CD4-positive, alpha-beta T cell treated with Interleukin-15 for 1 hour (primary cell): ENCODE data around the gene IZUMO1.
A peak's percentile ranks its signal among the peaks of the same experiment; 100 is the strongest.
"Not testable (repeated sequence)": the region's sequence is repeated elsewhere in the genome, so short reads cannot be mapped to it uniquely, and the experiment has no call there.

ENCODE experiments used
- DNase-seq: peaks from one replicate; pipeline ENCODE4 v3.0.0-alpha.2; 2020

Gene IZUMO1

GRCh38 chr19:48746738-48747575, at the start of gene IZUMO1:
TSS of gene IZUMO1 (minus strand) at chr19:48746909. CDS start at chr19:48745859, 1,050 bp downstream.
- DNase-seq, result peak; percentile 59

GRCh38 chr19:48795685-48796070, 49.0 kb upstream of the IZUMO1 start:
- DNase-seq, result no peak

- peak; percentile 89 for DNase-seq
These were observed 48.5 kb upstream of the IZUMO1 start for GRCh38 chr19:48795055-48795684.

DNA sequence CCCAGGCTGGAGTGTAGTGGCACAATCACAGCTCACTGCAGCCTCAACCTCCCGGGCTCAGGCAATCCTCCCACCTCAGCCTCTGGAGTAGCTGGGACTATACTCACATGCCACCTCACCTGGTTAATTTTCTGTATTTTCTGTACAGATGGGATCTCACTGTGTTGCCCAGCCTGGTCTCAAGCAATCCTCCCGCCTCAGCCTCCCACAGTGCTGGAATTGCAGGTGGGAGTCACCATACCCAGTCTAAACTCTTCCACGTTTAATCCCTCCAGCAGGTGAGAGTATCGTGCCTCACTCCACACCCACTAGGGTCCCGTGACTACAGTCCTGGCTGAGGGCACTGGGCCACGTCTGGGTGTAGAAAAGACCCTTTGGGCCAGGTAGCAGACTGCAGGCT, 47.6 kb upstream of the IZUMO1 start:
- DNase-seq, result no peak

GRCh38 chr19:48793271-48793670, 46.6 kb upstream of the IZUMO1 start:
- no peak for DNase-seq

GRCh38 chr19:48787331-48787730, 40.6 kb upstream of the IZUMO1 start:
- DNase-seq, result not testable (repeated sequence)

DNA sequence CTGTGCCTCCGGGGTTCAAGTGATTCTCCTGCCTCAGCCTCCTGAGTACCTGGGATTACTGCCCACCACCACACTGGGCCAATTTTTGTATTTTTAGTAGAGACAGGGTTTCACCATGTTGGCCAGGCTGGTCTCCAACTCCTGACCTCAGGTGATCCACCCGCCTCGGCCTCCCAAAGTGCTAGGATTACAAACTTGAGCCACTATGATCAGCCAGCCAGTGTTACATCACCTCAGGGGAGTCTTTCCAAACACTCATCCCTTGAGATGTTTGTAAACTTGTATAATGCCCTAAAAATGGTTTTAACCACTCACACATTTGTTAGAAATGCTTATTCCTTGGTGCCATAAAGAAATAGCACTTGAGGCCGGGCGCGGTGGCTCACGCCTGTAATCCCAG, 39.7 kb upstream of the IZUMO1 start:
- not testable (repeated sequence) for DNase-seq

- DNase-seq, result no peak
These were observed 37.8 kb upstream of the IZUMO1 start for GRCh38 chr19:48784527-48784926.

GRCh38 chr19:48780631-48781391, 34.1 kb upstream of the IZUMO1 start:
- DNase-seq, result peak; percentile 55

DNA sequence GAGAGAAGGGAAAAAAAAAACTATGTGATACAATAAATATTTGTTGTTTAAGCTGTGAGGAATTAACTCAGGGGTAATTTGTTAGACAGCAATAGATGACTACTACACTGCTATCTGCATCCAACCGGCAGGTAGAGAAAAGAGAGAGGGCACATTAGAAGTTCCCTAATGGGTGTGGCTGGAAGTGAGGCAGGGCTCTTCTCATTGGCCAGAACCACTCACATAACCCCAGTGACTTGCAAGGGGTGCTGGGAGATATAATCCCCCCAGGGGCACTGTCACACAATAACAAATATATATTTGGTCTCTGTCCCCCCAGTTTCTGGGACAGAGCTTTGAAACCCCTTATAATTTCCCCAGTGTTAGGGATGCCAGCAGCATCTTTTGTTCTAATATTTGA, 32.9 kb upstream of the IZUMO1 start:
- DNase-seq, result no peak

DNA sequence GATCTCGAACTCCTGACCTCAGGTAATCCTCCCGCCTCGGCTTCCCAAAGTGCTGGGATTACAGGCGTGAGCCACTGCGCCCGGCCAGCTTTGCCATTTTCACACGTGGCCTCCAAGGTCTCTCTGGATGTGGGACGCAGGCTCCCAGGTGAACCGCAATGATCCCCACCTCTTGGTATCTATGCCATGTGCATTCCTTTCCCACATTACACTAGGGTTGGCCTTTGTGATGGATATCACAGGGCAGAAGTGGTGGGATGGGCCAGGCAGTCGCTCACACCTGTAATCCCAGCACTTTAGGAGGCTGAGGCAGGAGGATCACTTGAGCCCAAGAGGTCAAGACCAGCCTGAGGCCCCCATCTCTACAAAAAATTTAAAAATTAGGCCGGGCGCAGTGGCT, 31.0 kb upstream of the IZUMO1 start:
- no peak for DNase-seq

- no peak for DNase-seq
These were observed 30.4 kb upstream of the IZUMO1 start for GRCh38 chr19:48777139-48777538.

DNA sequence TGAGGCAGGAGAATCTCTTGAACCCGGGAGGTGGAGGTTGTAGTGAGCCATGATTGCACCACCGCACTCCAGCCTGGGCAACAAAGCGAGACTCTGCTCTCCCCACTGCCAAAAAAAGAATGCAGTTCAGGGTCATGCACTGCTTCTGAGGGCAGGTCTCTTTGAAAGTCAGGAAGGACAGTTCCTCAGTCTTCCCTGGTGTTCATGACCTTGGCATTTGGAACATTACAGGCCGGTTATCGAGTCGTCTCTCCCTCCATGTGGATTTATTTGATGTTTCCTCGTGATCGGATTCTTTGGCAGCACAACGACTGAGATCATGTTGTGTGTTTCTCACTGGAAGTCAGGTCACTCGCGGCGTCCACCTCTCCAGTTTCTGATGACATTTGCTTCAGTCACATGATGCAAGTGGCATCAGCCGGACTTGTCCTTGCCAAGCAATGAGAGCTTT, 25.8 kb upstream of the IZUMO1 start:
- DNase-seq, result no peak

DNA sequence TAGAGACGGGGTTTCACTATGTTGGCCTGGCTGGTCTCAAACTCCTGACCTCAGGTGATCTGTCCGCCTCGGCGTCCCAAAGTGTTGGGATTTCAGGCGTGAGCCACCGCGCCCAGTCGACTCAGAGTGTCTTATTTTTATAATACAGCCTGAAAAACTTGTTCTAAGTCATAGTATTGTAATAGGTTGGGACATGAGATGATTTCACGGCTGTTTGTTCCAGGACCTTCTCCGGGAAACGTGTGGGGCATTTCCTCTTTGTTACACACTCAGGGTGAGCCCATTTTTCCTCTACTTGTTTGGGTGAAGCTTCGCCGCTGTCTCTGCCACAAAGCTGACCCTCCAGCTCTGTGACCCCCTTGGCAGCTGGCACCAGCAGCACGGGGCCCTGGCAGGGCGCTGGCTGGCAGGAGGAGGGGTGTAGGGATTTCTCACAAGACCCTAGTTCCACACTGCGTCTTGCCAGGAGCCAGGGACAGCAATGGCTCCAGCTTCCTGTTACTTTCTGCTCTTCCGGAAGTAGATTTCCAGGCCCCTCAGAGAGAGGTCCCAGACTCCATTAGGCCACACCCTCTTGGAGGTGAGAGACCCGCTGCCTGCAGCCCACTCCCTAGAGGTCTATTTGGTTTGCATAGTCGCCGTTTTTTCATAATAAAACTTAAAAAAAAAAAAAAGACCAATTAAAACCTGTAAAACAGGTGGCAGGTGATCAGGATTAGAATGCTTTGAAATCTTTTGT, 24.2 kb upstream of the IZUMO1 start:
- no peak for DNase-seq

GRCh38 chr19:48770266-48770665, 23.6 kb upstream of the IZUMO1 start:
- DNase-seq, result no peak

- DNase-seq, result no peak
These were observed 22.4 kb upstream of the IZUMO1 start for GRCh38 chr19:48768994-48769713.

- DNase-seq, result not testable (repeated sequence)
These were observed 21.6 kb upstream of the IZUMO1 start for GRCh38 chr19:48768171-48768753.

- not testable (repeated sequence) for DNase-seq
These were observed 19.1 kb upstream of the IZUMO1 start for GRCh38 chr19:48765816-48766215.

DNA sequence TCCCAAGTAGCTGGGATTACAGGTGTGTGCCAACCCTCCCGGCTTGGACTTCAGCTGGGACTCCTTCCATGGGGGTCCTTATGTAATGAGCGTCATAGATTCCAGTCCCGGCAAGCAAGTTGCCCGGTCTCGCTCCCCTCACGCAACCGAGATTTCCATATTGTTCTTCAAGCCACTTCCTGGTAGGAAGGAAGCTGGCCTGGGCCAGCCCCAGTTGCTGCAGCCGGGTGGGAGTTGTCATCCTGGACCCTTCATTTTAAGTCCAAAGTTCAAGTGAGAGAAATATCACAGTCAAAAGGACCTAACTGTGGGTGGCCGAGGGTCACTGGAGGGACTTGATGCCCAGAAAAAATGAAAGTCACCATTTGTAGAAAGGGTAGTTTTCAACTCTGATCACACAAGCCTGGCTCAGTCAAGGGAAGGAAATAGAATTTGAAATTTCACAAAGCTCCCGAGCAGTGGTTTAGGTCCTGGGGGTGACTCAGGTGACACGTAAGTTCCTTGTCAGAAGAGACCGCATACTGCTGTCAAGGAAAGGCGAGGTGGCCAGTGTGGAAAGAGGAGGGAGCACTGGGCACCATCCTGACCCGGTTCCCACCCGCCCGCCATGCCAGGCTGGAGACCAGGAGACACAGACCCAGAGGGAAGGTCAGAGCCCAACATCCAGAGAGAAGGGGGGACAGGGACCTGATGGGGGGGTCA, 13.9 kb upstream of the IZUMO1 start:
- no peak for DNase-seq

- no peak for DNase-seq
These were observed 11.0 kb upstream of the IZUMO1 start for GRCh38 chr19:48757741-48758144.

- no peak for DNase-seq
These were observed 10.5 kb upstream of the IZUMO1 start for GRCh38 chr19:48757089-48757675.
